Measurements from ENCODE around the gene MAP2K3.

GRCh38 chr17:21241564-21241963 lies 42.9 kb upstream of the MAP2K3 start:
- TF ChIP-seq, protein P1, sequence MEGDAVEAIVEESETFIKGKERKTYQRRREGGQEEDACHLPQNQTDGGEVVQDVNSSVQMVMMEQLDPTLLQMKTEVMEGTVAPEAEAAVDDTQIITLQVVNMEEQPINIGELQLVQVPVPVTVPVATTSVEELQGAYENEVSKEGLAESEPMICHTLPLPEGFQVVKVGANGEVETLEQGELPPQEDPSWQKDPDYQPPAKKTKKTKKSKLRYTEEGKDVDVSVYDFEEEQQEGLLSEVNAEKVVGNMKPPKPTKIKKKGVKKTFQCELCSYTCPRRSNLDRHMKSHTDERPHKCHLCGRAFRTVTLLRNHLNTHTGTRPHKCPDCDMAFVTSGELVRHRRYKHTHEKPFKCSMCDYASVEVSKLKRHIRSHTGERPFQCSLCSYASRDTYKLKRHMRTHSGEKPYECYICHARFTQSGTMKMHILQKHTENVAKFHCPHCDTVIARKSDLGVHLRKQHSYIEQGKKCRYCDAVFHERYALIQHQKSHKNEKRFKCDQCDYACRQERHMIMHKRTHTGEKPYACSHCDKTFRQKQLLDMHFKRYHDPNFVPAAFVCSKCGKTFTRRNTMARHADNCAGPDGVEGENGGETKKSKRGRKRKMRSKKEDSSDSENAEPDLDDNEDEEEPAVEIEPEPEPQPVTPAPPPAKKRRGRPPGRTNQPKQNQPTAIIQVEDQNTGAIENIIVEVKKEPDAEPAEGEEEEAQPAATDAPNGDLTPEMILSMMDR (IDR thresholded peaks at IDR 0.05), result no peak
- no peak for TF ChIP-seq POLR2A (IDR thresholded peaks at IDR 0.05)
